Lower lobe of right lung (tissue), 2 donors: Measurements from ENCODE around the gene FOXP1. TPM values are rescaled to one million over a fixed set of nuclear protein-coding genes. Genes with fewer than 3 reads are reported as not detected.
A peak's percentile ranks its signal among the peaks of the same experiment; 100 is the strongest.

Experiments
- ATAC-seq, 2 donors: fragments of 200-7000 bp; cut with Tn5 transposase; one replicate each; pipeline ENCODE4 v1.9.1; 2020 to 2022; ENCODE audit warnings: mild to moderate bottlenecking in 2 of 2, moderate library complexity in 2 of 2
- DNase-seq: peaks from one replicate; pipeline ENCODE4 v3.0.0-alpha.2; 2020
- H3K27ac ChIP-seq: fragments of 200-600 bp; one replicate; pipeline ENCODE4 v1.8.0; 2022
- H3K27me3 ChIP-seq: fragments of 200-600 bp; one replicate; pipeline ENCODE4 v1.8.0; 2022; ENCODE audit warnings: low read depth
- H3K36me3 ChIP-seq: fragments of 200-600 bp; one replicate; pipeline ENCODE4 v1.8.0; 2022; ENCODE audit warnings: mild to moderate bottlenecking
- H3K4me1 ChIP-seq: fragments of 200-600 bp; one replicate; pipeline ENCODE4 v1.8.0; 2022
- H3K4me3 ChIP-seq: fragments of 200-600 bp; one replicate; pipeline ENCODE4 v1.8.0; 2022; ENCODE audit warnings: mild to moderate bottlenecking
- H3K9me3 ChIP-seq: fragments of 200-600 bp; one replicate; pipeline ENCODE4 v1.8.0; 2022
- CTCF ChIP-seq: fragments of 200-600 bp; IDR thresholded peaks from one replicate; pipeline ENCODE4 v1.8.0; 2022; ENCODE audit warnings: antibody characterized with exemption, mild to moderate bottlenecking
- intact Hi-C: fragments of 100-400 bp; cut with DNase I; formaldehyde crosslinking; loops from one replicate; pipeline ENCODE4 v1.11.0; 2022
- total RNA-seq: library from RNA; stranded (reverse); fragmentation: NEBNext Ultra II Directional; extraction: Animal tissue kit (Norgen Biotek cat#: 25700); gene quantifications from one replicate; pipeline ENCODE4 v1.2.1, GENCODE V29; 2021
- donor health status: DM: no; HTN: yes; CAD: no; lungs with severe emphysema.

Gene FOXP1
- total RNA-seq, 1 donor from 2014 or later = 138 TPM

- intact Hi-C loops = no loop called here
- DNase-seq = no peak
Observed at GRCh38 chr3:71303627-71304200, 279.8 kb downstream of the FOXP1 start.

DNA sequence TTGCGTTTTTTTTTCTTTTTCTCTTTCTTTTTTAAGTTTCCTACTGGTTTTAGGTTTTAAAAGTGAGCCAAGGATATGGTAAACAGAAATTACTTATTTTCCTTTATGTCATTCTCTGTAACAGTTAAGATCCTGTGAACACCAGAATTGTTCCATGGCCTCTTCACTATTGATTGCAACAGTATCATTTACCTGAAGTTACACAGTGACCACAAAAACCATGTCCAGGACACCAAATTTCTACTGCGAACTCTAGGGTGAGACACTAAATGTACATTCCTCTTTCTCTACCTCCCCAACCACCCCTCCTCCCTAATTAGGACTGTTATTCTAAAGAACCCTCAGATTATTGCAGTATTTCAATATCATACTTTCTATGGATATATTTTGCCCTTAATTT is 280.9 kb downstream of the FOXP1 start:
- Histone ChIP-seq H3K4me1 (peaks cover 25% of the 10 kb centered on the region), H3K36me3 (no peaks in the 10 kb centered on the region), H3K4me3 (no peak overlapping the region), H3K27ac (no peak overlapping the region), H3K9me3 (no peaks in the 10 kb centered on the region), H3K27me3 (no peaks in the 10 kb centered on the region)
- ATAC-seq (no peak), DNase-seq (no peak)
- intact Hi-C loops = no loop called here
- no peak for TF ChIP-seq CTCF

More at GRCh38 chr3:71303627-71304200, 279.8 kb downstream of the FOXP1 start:
- no peak for ATAC-seq
- peaks cover 25% of the 10 kb centered on the region for H3K4me1 ChIP-seq
- no peaks in the 10 kb centered on the region for H3K36me3 ChIP-seq
- no peak for TF ChIP-seq CTCF
- no peaks in the 10 kb centered on the region for H3K9me3 ChIP-seq
- peak overlapping the region; percentile 48 for H3K4me3 ChIP-seq
- H3K27me3 ChIP-seq = no peaks in the 10 kb centered on the region
- no peak overlapping the region for H3K27ac ChIP-seq

GRCh38 chr3:71300951-71301393 is 282.6 kb downstream of the FOXP1 start:
- no peak for TF ChIP-seq CTCF
- intact Hi-C loops = no loop called here

GRCh38 chr3:71299160-71299559 is 284.4 kb downstream of the FOXP1 start:
- DNase-seq (no peak), ATAC-seq (no peak)
- Histone ChIP-seq H3K27ac (no peak overlapping the region), H3K4me1 (peaks cover 10% of the 10 kb centered on the region), H3K36me3 (no peaks in the 10 kb centered on the region), H3K27me3 (no peaks in the 10 kb centered on the region), H3K9me3 (no peaks in the 10 kb centered on the region), H3K4me3 (no peak overlapping the region)
- intact Hi-C loops = no loop called here
- TF ChIP-seq CTCF = no peak

More at GRCh38 chr3:71300951-71301393, 282.6 kb downstream of the FOXP1 start:
- Histone ChIP-seq H3K36me3 (no peaks in the 10 kb centered on the region), H3K27ac (no peak overlapping the region), H3K4me3 (no peak overlapping the region), H3K4me1 (peaks cover 25% of the 10 kb centered on the region), H3K9me3 (no peaks in the 10 kb centered on the region), H3K27me3 (no peaks in the 10 kb centered on the region)
- no peak for DNase-seq
- no peak for ATAC-seq

- Histone ChIP-seq H3K4me1 (no peaks in the 10 kb centered on the region), H3K4me3 (no peak overlapping the region), H3K9me3 (no peaks in the 10 kb centered on the region), H3K27me3 (no peaks in the 10 kb centered on the region), H3K36me3 (no peaks in the 10 kb centered on the region), H3K27ac (no peak overlapping the region)
- intact Hi-C loops = no loop called here
- no peak for ATAC-seq
- TF ChIP-seq CTCF = no peak
- no peak for DNase-seq
Observed at GRCh38 chr3:71294919-71295318, 288.6 kb downstream of the FOXP1 start.
